Smooth muscle cell (in vitro differentiated cells): ENCODE measurements around the gene CDK11B. TPM values are rescaled to one million over a fixed set of nuclear protein-coding genes. Genes with fewer than 3 reads are reported as not detected.

Experiments used
- DNase-seq: peaks from one replicate; lab custom pipeline; 2025; ENCODE audit not compliant: unreplicated experiment; lab: John Stamatoyannopoulos, UW
- H2AFZ ChIP-seq: fragments of 200-600 bp; sonication (generic); 2 replicates; pipeline ENCODE4 v1.6.0; 2016; ENCODE audit warnings: antibody characterized with exemption, low read depth, mild to moderate bottlenecking
- H3F3A ChIP-seq: fragments of 200-600 bp; sonication (generic); 2 replicates; pipeline ENCODE4 v1.6.0; 2017; ENCODE audit warnings: antibody characterized with exemption, low read depth
- H3K27ac ChIP-seq: fragments of 200-600 bp; sonication (generic); 2 replicates; pipeline ENCODE4 v1.5.1; 2016; ENCODE audit warnings: low read depth, mild to moderate bottlenecking
- H3K27me3 ChIP-seq: fragments of 200-600 bp; sonication (generic); 2 replicates; pipeline ENCODE4 v1.6.1; 2016; ENCODE audit warnings: low read depth, mild to moderate bottlenecking
- H3K36me3 ChIP-seq: fragments of 200-600 bp; sonication (generic); 2 replicates; pipeline ENCODE4 v1.5.1; 2016; ENCODE audit warnings: low read depth
- H3K4me1 ChIP-seq: fragments of 200-600 bp; sonication (generic); 2 replicates; pipeline ENCODE4 v1.5.1; 2016; ENCODE audit warnings: low read depth
- H3K4me2 ChIP-seq: fragments of 200-600 bp; sonication (generic); 2 replicates; pipeline ENCODE4 v1.6.0; 2016; ENCODE audit warnings: mild to moderate bottlenecking
- H3K4me3 ChIP-seq: fragments of 200-600 bp; sonication (generic); 2 replicates; pipeline ENCODE4 v1.5.1; 2016; ENCODE audit warnings: mild to moderate bottlenecking
- H3K79me2 ChIP-seq: fragments of 200-600 bp; sonication (generic); 2 replicates; pipeline ENCODE4 v1.6.0; 2016; ENCODE audit warnings: low read depth, mild to moderate bottlenecking
- H3K9ac ChIP-seq: fragments of 200-600 bp; sonication (generic); 2 replicates; pipeline ENCODE4 v1.6.0; 2016; ENCODE audit warnings: low read depth
- H3K9me3 ChIP-seq: fragments of 200-600 bp; sonication (generic); replicated peaks from 2 replicates; pipeline ENCODE4 v1.5.1; 2016; ENCODE audit warnings: low read depth
- H4K20me1 ChIP-seq: fragments of 200-600 bp; sonication (generic); 2 replicates; pipeline ENCODE4 v1.6.0; 2016; ENCODE audit warnings: low read depth
- WGBS: methylation state at CpG from one replicate; pipeline ENCODE4 v1.1.7; 2016; ENCODE audit warnings: low lambda C conversion rate; 5-methylcytosine and 5-hydroxymethylcytosine counted together
- polyA plus RNA-seq: library from polyadenylated mRNA; unstranded; fragments of >200 nt; fragmentation: Nextera tagmentation; extraction: Ambion mirVana; gene quantifications from 2 replicates; pipeline ENCODE4 v1.2.1, GENCODE V29; 2016
- total RNA-seq: library from RNA; depleted of rRNA; stranded (reverse); fragments of >200 nt; gene quantifications from 2 replicates; pipeline ENCODE4 v1.2.3, GENCODE V29; 2014
- TF ChIP-seq, protein P1 (sequence below): fragments of 200-600 bp; sonication (generic); IDR thresholded peaks from 2 replicates; pipeline ENCODE4 v1.5.1; 2017; ENCODE audit warnings: borderline replicate concordance, mild to moderate bottlenecking, antibody characterized with exemption; ENCODE audit not compliant: insufficient read depth, poor library complexity, severe bottlenecking

The CDK11B gene
- total and polyA plus RNA-seq, 2 experiments from 2014 or later, result 13.7 to 15.6 TPM

DNA sequence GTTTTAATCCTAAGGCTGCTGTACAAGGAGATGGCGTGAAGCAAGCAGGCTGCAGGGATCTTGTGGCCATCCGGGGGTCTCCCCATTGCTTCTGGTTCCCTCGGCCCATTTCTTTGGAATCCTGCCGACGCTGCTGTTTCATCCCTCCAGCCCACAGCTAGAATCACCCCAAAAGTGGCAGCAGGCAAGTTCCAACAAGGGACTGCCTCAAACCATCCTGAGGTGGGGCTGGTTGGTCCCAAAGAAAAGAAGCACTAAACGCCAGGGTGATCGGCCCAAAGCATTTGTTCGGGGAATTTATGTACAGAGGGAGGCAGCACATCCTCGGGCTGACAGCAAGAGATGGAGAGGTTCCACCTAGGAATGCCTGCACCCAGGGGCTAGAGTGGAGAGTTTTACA is 48.0 kb downstream of the CDK11B start:
- H3K27me3 ChIP-seq, result no peaks in the 10 kb centered on the region
- peaks cover 18% of the 10 kb centered on the region for H4K20me1 ChIP-seq
- peaks cover 4% of the 10 kb centered on the region for H3F3A ChIP-seq
- H2AFZ ChIP-seq, result no peak overlapping the region
- no peak overlapping the region for H3K4me3 ChIP-seq
- peaks cover 5% of the 10 kb centered on the region for H3K4me1 ChIP-seq
- H3K36me3 ChIP-seq, result no peaks in the 10 kb centered on the region
- no peak for DNase-seq
- H3K27ac ChIP-seq, result no peak overlapping the region
- TF ChIP-seq, protein P1, sequence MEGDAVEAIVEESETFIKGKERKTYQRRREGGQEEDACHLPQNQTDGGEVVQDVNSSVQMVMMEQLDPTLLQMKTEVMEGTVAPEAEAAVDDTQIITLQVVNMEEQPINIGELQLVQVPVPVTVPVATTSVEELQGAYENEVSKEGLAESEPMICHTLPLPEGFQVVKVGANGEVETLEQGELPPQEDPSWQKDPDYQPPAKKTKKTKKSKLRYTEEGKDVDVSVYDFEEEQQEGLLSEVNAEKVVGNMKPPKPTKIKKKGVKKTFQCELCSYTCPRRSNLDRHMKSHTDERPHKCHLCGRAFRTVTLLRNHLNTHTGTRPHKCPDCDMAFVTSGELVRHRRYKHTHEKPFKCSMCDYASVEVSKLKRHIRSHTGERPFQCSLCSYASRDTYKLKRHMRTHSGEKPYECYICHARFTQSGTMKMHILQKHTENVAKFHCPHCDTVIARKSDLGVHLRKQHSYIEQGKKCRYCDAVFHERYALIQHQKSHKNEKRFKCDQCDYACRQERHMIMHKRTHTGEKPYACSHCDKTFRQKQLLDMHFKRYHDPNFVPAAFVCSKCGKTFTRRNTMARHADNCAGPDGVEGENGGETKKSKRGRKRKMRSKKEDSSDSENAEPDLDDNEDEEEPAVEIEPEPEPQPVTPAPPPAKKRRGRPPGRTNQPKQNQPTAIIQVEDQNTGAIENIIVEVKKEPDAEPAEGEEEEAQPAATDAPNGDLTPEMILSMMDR, result no peak
- no peak overlapping the region for H3K9ac ChIP-seq
- no peak overlapping the region for H3K4me2 ChIP-seq
- H3K9me3 ChIP-seq, result no peaks in the 10 kb centered on the region
- 90% methylated on average over 9 of the region's 9 CpGs for WGBS
- H3K79me2 ChIP-seq, result peaks cover 8% of the 10 kb centered on the region

DNA sequence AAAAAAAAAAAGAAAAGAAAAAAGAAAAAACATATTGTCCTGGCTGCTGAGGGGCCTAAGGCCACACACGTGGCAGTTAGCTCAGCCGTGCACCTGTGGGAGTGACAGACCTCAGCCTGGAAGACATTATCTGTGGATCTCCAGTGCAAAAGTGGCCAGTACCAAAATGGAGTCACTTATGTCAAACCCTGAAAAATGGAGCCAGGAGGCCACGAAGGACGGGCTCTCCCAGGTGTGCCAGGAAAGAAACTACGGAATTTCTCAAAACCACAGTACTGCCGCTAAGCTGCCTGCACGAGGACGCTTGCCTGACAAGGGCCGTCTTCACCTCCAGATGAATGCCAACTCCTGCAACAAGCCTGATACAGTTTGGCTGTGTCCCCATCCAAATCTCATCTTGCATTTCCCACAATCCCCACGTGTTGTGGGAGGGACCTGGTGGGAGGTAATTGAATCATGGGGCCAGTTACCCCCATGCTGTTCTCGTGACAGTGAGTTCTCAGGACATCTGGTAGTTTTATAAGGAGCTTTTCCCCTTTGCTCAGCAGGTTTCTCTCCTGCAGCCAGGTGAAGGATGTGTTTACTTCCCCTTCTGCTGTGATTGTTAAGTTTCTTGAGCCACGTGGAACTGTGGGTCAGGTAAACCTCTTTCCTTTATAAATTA is 48.9 kb downstream of the CDK11B start:
- Histone ChIP-seq H3K36me3 (no peaks in the 10 kb centered on the region), H3K79me2 (peaks cover 8% of the 10 kb centered on the region), H3K4me2 (no peak overlapping the region), H3K9me3 (no peaks in the 10 kb centered on the region), H3K27ac (no peak overlapping the region), H2AFZ (no peak overlapping the region), H3K4me1 (peaks cover 5% of the 10 kb centered on the region), H3F3A (peaks cover 4% of the 10 kb centered on the region), H3K4me3 (no peak overlapping the region), H3K27me3 (no peaks in the 10 kb centered on the region), H4K20me1 (peaks cover 17% of the 10 kb centered on the region), H3K9ac (no peak overlapping the region)
- 83% methylated on average over 12 of the region's 12 CpGs for WGBS
- TF ChIP-seq, protein P1, result no peak
- DNase-seq, result no peak

DNA sequence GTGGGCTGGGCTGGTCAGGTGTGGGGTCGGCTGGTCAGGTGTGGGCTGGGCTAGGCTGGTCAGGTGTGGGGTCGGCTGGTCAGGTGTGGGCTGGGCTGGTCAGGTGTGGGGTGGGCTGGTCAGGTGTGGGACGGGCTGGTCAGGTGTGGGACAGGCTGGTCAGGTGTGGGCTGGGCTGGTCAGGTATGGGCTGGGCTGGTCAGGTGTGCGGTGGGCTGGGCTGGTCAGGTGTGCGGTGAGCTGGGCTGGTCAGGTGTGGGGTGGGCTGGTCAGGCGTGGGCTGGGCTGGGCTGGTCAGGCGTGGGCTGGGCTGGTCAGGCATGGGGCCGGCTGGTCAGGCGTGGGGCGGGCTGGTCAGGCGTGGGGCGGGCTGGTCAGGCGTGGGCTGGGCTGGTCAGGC is 52.6 kb downstream of the CDK11B start:
- no peak for DNase-seq
- no peak overlapping the region for H3K4me3 ChIP-seq
- WGBS, result 90% methylated on average over 2 of the region's 13 CpGs
- TF ChIP-seq, protein P1, result no peak
- no peaks in the 10 kb centered on the region for H4K20me1 ChIP-seq
- H3K27ac ChIP-seq, result no peak overlapping the region
- peaks cover 9% of the 10 kb centered on the region for H3K27me3 ChIP-seq
- no peaks in the 10 kb centered on the region for H3K9me3 ChIP-seq
- no peak overlapping the region for H3K9ac ChIP-seq
- H3K4me1 ChIP-seq, result no peaks in the 10 kb centered on the region
- no peak overlapping the region for H2AFZ ChIP-seq
- H3K36me3 ChIP-seq, result no peaks in the 10 kb centered on the region
- no peaks in the 10 kb centered on the region for H3K79me2 ChIP-seq
- H3F3A ChIP-seq, result peaks cover 4% of the 10 kb centered on the region
- H3K4me2 ChIP-seq, result no peak overlapping the region

DNA sequence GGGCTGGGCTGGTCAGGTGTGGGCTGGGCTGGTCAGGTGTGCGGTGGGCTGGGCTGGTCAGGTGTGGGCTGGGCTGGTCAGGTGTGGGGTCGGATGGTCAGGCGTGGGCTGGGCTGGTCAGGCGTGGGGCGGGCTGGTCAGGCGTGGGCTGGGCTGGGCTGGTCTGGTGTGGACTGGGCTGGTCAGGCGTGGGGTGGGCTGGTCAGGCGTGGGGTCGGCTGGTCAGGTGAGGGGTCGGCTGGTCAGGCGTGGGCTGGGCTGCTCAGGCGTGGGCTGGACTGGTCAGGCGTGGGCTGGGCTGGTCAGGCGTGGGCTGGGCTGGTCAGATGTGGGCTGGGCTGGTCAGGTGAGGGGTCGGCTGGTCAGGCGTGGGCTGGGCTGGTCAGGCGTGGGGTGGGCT is 53.1 kb downstream of the CDK11B start:
- no peak overlapping the region for H3K4me2 ChIP-seq
- no peaks in the 10 kb centered on the region for H3K79me2 ChIP-seq
- H3K27ac ChIP-seq, result no peak overlapping the region
- no peak overlapping the region for H2AFZ ChIP-seq
- TF ChIP-seq, protein P1, result no peak
- H3F3A ChIP-seq, result no peaks in the 10 kb centered on the region
- no peaks in the 10 kb centered on the region for H3K9me3 ChIP-seq
- DNase-seq, result no peak
- peaks cover 14% of the 10 kb centered on the region for H3K27me3 ChIP-seq
- H3K4me1 ChIP-seq, result no peaks in the 10 kb centered on the region
- 80% methylated on average over 5 of the region's 17 CpGs for WGBS
- H3K9ac ChIP-seq, result no peak overlapping the region
- H3K4me3 ChIP-seq, result no peak overlapping the region
- H3K36me3 ChIP-seq, result no peaks in the 10 kb centered on the region
- no peaks in the 10 kb centered on the region for H4K20me1 ChIP-seq
